Duodenal mucosa (tissue), 2 donors: ENCODE results near the gene TMEM158.

Source experiments
- H3K27ac ChIP-seq: one replicate; pipeline ENCODE4 v1.7.0; 2013; ENCODE audit warnings: low read depth, low read length
- H3K27me3 ChIP-seq, 2 donors: one replicate each; pipeline ENCODE4 v1.7.0; 2013; ENCODE audit warnings: low read length in 2 of 2, control low read depth in 1 of 2; ENCODE audit not compliant: insufficient read depth in 2 of 2, control insufficient read depth in 1 of 2
- H3K36me3 ChIP-seq, 2 donors: one replicate each; pipeline ENCODE4 v1.7.0; 2013; ENCODE audit warnings: low read length in 2 of 2, control low read depth in 1 of 2; ENCODE audit not compliant: insufficient read depth in 2 of 2, control insufficient read depth in 1 of 2
- H3K4me1 ChIP-seq, 2 donors: one replicate each; pipeline ENCODE4 v1.7.0; 2013; ENCODE audit warnings: low read length in 2 of 2, control low read depth in 1 of 2; ENCODE audit not compliant: insufficient read depth in 2 of 2, control insufficient read depth in 1 of 2
- H3K4me3 ChIP-seq, 2 donors: one replicate each; pipeline ENCODE4 v1.7.0; 2013; ENCODE audit warnings: low read length in 2 of 2, low read depth in 1 of 2
- H3K9ac ChIP-seq, 2 donors: one replicate each; pipeline ENCODE4 v1.7.0; 2013; ENCODE audit warnings: low read length in 2 of 2, low read depth in 1 of 2
- H3K9me3 ChIP-seq, 2 donors: one replicate each; pipeline ENCODE4 v1.7.0; 2013; ENCODE audit warnings: low read length in 2 of 2, control low read depth in 1 of 2; ENCODE audit not compliant: control insufficient read depth in 1 of 2

Gene TMEM158

GRCh38 chr3:45185461-45185860, 40.6 kb downstream of the TMEM158 start:
- Histone ChIP-seq H3K9me3 (no peaks in the 10 kb centered on the region), H3K4me1 (peaks cover 12 to 16% of the 10 kb centered on the region in 2 donors), H3K36me3 (no peaks in the 10 kb centered on the region), H3K9ac (no peak overlapping the region), H3K27ac (no peak overlapping the region), H3K27me3 (no peaks in the 10 kb centered on the region), H3K4me3 (no peak overlapping the region)

GRCh38 chr3:45185052-45185451, 41.0 kb downstream of the TMEM158 start:
- no peak overlapping the region for H3K27ac ChIP-seq
- H3K9ac ChIP-seq, result no peak overlapping the region
- H3K36me3 ChIP-seq, result no peaks in the 10 kb centered on the region
- H3K4me1 ChIP-seq, result peaks cover 12 to 16% of the 10 kb centered on the region in 2 donors
- no peaks in the 10 kb centered on the region for H3K9me3 ChIP-seq
- H3K4me3 ChIP-seq, result no peak overlapping the region
- H3K27me3 ChIP-seq, result no peaks in the 10 kb centered on the region

- no peak overlapping the region for H3K27ac ChIP-seq
- H3K27me3 ChIP-seq, result no peaks in the 10 kb centered on the region
- no peaks in the 10 kb centered on the region for H3K36me3 ChIP-seq
- no peaks in the 10 kb centered on the region for H3K9me3 ChIP-seq
- no peak overlapping the region for H3K4me3 ChIP-seq
- H3K4me1 ChIP-seq, result peaks cover 14 to 16% of the 10 kb centered on the region in 2 donors
- H3K9ac ChIP-seq, result no peak overlapping the region
Measured at GRCh38 chr3:45183872-45184262, 42.2 kb downstream of the TMEM158 start.

- H3K4me3 ChIP-seq, result peak overlapping the region in 1 of 2 donors; percentile 5
- H3K9ac ChIP-seq, result peak overlapping the region in 1 of 2 donors; percentile 6
- H3K27me3 ChIP-seq, result no peaks in the 10 kb centered on the region
- H3K4me1 ChIP-seq, result peaks cover 21 to 22% of the 10 kb centered on the region in 2 donors
- no peak overlapping the region for H3K27ac ChIP-seq
- H3K36me3 ChIP-seq, result no peaks in the 10 kb centered on the region
- H3K9me3 ChIP-seq, result no peaks in the 10 kb centered on the region
Measured at GRCh38 chr3:45182915-45183871, 42.9 kb downstream of the TMEM158 start.

- Histone ChIP-seq H3K9me3 (no peaks in the 10 kb centered on the region), H3K36me3 (no peaks in the 10 kb centered on the region), H3K4me3 (no peak overlapping the region), H3K27me3 (no peaks in the 10 kb centered on the region), H3K9ac (no peak overlapping the region), H3K4me1 (peaks cover 23 to 27% of the 10 kb centered on the region in 2 donors), H3K27ac (no peak overlapping the region)
Measured at GRCh38 chr3:45181496-45181895, 44.6 kb downstream of the TMEM158 start.

GRCh38 chr3:45180899-45181298, 45.2 kb downstream of the TMEM158 start:
- Histone ChIP-seq H3K4me3 (no peak overlapping the region), H3K4me1 (peaks cover 23 to 27% of the 10 kb centered on the region in 2 donors), H3K9me3 (no peaks in the 10 kb centered on the region), H3K9ac (no peak overlapping the region), H3K27ac (no peak overlapping the region), H3K27me3 (no peaks in the 10 kb centered on the region), H3K36me3 (no peaks in the 10 kb centered on the region)

- Histone ChIP-seq H3K9ac (no peak overlapping the region), H3K27me3 (no peaks in the 10 kb centered on the region), H3K27ac (no peak overlapping the region), H3K36me3 (no peaks in the 10 kb centered on the region), H3K4me3 (no peak overlapping the region), H3K4me1 (peaks cover 23 to 27% of the 10 kb centered on the region in 2 donors), H3K9me3 (no peaks in the 10 kb centered on the region)
Measured at GRCh38 chr3:45180051-45180450, 46.0 kb downstream of the TMEM158 start.

GRCh38 chr3:45179163-45179562, 46.9 kb downstream of the TMEM158 start:
- no peak overlapping the region for H3K4me3 ChIP-seq
- H3K27ac ChIP-seq, result no peak overlapping the region
- H3K9ac ChIP-seq, result no peak overlapping the region
- no peaks in the 10 kb centered on the region for H3K36me3 ChIP-seq
- peaks cover 23 to 27% of the 10 kb centered on the region in 2 donors for H3K4me1 ChIP-seq
- H3K27me3 ChIP-seq, result no peaks in the 10 kb centered on the region
- no peaks in the 10 kb centered on the region for H3K9me3 ChIP-seq

GRCh38 chr3:45178183-45179023, 47.7 kb downstream of the TMEM158 start:
- Histone ChIP-seq H3K4me3 (no peak overlapping the region), H3K9me3 (no peaks in the 10 kb centered on the region), H3K36me3 (no peaks in the 10 kb centered on the region), H3K9ac (no peak overlapping the region), H3K27me3 (no peaks in the 10 kb centered on the region), H3K27ac (no peak overlapping the region), H3K4me1 (peaks cover 20 to 23% of the 10 kb centered on the region in 2 donors)

- peaks cover 10 to 14% of the 10 kb centered on the region in 2 donors for H3K4me1 ChIP-seq
- H3K36me3 ChIP-seq, result no peaks in the 10 kb centered on the region
- no peak overlapping the region for H3K27ac ChIP-seq
- no peaks in the 10 kb centered on the region for H3K27me3 ChIP-seq
- H3K9ac ChIP-seq, result no peak overlapping the region
- H3K4me3 ChIP-seq, result no peak overlapping the region
- H3K9me3 ChIP-seq, result no peaks in the 10 kb centered on the region
Measured at GRCh38 chr3:45176912-45177311, 49.2 kb downstream of the TMEM158 start.
